GF-D8 (cell line): ENCODE measurements around the gene POLR2B.
"Not testable (repeated sequence)": the region's sequence is repeated elsewhere in the genome, so short reads cannot be mapped to it uniquely, and the experiment has no call there.

ENCODE experiments used
- DNase-seq: peaks from one replicate; lab custom pipeline; 2025; lab: John Stamatoyannopoulos, UW

POLR2B gene

GRCh38 chr4:57053508-57053907, 74.8 kb downstream of the POLR2B start:
- no peak for DNase-seq

- DNase-seq, result no peak
These were observed 77.2 kb downstream of the POLR2B start for GRCh38 chr4:57055886-57056285.

GRCh38 chr4:57059890-57060716, 81.4 kb downstream of the POLR2B start:
- DNase-seq, result no peak

GRCh38 chr4:57060717-57061067, 82.0 kb downstream of the POLR2B start:
- not testable (repeated sequence) for DNase-seq

GRCh38 chr4:57061395-57061794, 82.7 kb downstream of the POLR2B start:
- no peak for DNase-seq

- DNase-seq, result no peak
These were observed 84.8 kb downstream of the POLR2B start for GRCh38 chr4:57063518-57063917.

- DNase-seq, result no peak
These were observed 85.4 kb downstream of the POLR2B start for GRCh38 chr4:57064120-57064519.

GRCh38 chr4:57064811-57065711, 86.4 kb downstream of the POLR2B start:
- no peak for DNase-seq

GRCh38 chr4:57065730-57066482, 87.2 kb downstream of the POLR2B start:
- DNase-seq, result no peak

GRCh38 chr4:57068237-57068981, 89.7 kb downstream of the POLR2B start:
- no peak for DNase-seq

GRCh38 chr4:57070461-57070860, 91.8 kb downstream of the POLR2B start:
- DNase-seq, result no peak

GRCh38 chr4:57071326-57071725, 92.6 kb downstream of the POLR2B start:
- peak; percentile 45 for DNase-seq

GRCh38 chr4:57073559-57073958, 94.9 kb downstream of the POLR2B start:
- no peak for DNase-seq

GRCh38 chr4:57074744-57075143, 96.0 kb downstream of the POLR2B start:
- no peak for DNase-seq

- no peak for DNase-seq
These were observed 96.7 kb downstream of the POLR2B start for GRCh38 chr4:57075367-57075766.

- no peak for DNase-seq
These were observed 98.0 kb downstream of the POLR2B start for GRCh38 chr4:57076646-57077045.

GRCh38 chr4:57077550-57078343, 99.1 kb downstream of the POLR2B start:
- DNase-seq, result no peak

- DNase-seq, result no peak
These were observed 100.2 kb downstream of the POLR2B start for GRCh38 chr4:57078685-57079521.
